GM21381 (cell line): ENCODE data around the gene NR3C2.

ENCODE experiments used
- ATAC-seq: cut with Tn5 transposase; IDR thresholded peaks from one replicate; pipeline ENCODE4 v1.9.1; 2021; ENCODE audit warnings: mild to moderate bottlenecking, moderate library complexity; ENCODE audit not compliant: unreplicated experiment

NR3C2 gene

DNA sequence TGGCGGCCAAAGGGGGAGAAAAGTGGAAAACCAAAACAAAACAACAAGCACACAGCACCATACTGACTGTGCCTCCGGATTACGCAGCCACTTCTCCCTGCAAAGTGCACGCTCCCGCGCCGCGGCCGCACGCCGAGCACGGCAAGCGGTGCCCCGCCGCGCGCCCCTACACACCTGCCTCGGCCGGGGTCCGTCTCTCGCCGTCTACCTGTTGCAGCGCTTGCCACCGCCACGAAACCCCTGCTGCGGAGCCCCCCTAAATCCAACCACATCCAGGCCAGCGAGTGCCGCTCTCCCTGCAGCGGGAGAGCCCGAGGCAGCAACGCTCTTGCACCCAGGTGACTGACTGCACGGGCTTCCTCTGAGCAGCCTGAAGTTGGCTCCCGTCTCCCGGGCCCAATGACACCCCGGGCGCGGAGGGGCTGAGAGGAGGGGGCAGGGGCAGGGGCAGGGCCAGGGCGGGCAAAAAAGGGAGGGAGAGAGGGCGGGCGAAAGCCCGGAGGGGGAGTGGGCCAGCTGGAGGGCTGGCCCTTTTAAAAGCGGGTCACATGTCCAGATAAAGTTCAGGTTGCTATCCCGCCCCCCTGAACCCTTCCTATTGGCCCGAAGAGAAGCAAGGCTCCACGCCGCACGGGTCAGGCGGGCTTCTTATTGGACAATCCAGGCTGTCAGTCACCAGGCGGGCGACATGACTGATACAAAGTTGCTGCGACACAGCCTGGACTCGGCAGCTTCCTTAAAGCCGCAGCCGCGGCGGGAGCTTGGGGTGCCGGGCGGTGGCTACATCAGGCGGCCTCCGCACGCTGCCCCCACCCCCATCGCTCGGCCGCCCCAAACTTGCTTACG lies at the start of gene NR3C2:
Gene NR3C2, minus strand, starts transcription at position 429 of the 846 bp plus-strand sequence.
- peak; percentile 95 for ATAC-seq

DNA sequence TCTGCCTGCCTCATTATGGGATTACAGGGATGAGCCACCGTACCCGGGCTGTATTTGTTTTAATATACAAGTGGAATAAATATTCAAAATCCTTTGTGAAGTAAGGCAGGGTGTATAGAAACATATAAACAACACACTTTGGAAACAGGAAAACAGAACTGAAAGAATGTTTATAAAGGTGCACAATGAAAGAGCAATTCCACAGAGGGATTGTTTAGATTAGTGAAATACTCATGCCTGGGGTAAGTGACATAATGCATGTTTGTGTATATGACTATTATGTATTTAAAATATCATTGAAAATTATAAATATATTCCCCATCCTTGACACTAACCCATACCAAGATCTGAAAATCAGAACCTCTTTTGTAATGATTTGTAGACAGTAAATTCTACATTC lies 45.0 kb upstream of the NR3C2 start:
- ATAC-seq, result no peak

- no peak for ATAC-seq
Observed at GRCh38 chr4:148481636-148482035, 39.4 kb upstream of the NR3C2 start.

DNA sequence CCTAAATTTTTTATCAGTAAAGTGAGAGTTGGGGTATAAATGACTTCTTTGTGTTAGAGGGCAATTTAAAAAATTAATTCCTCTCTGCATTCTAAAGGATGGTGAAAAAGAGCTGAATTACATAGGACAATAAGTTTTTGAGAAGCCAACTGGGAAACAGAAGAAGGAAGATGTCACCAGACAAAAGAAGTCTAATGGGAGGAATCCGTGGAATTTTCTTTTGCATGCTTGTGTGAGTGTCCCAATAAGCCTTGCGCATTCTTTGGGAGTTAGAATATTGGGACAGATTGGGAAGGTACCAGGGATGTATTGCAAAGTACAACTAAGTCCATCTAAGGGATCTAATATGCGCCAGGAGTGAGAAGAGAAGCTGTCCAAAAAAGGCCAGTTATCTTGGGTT lies 35.1 kb upstream of the NR3C2 start:
- no peak for ATAC-seq

- no peak for ATAC-seq
Observed at GRCh38 chr4:148469938-148470337, 27.7 kb upstream of the NR3C2 start.

GRCh38 chr4:148454835-148455234 lies 12.6 kb upstream of the NR3C2 start:
- ATAC-seq, result no peak

DNA sequence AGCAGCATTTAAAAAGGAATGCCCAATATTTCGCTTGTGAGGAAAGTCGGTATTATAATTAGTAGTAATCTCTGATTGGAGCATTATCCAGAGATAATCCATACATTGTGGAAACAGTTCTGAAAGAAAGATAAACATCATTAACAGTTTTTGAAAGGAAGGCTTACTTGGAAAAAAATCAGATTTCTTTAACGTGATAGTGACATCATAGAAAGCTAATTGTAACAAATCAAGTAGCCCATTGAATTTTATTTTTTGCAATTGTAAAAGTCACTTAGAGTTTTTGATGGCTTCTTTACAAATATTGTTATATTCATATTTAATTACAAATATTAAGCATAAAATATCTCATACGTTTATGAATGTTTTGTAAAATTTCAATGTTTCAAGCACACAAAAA lies 11.6 kb upstream of the NR3C2 start:
- no peak for ATAC-seq

DNA sequence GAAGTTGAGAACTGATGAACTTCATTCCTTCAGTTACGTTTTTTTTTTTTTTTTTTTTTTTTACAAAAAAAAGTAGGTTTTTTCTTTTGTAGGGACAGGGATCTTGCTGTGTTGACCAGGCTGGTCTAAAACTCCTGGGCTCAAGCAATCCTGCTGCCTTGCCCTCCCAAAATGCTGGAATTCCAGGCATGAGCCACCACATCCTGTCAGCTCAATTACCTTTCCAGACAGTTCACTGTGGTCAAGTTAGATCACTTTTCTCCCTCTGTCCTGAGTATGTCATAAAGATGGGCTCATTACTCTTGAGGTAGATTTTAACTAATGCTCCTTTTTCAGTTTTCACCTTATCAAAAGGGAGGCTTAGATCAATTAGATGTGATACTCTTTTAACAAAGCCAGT lies 10.8 kb upstream of the NR3C2 start:
- ATAC-seq, result no peak

GRCh38 chr4:148449921-148450320 lies 7.7 kb upstream of the NR3C2 start:
- ATAC-seq, result no peak

GRCh38 chr4:148448141-148448540 lies 5.9 kb upstream of the NR3C2 start:
- no peak for ATAC-seq

DNA sequence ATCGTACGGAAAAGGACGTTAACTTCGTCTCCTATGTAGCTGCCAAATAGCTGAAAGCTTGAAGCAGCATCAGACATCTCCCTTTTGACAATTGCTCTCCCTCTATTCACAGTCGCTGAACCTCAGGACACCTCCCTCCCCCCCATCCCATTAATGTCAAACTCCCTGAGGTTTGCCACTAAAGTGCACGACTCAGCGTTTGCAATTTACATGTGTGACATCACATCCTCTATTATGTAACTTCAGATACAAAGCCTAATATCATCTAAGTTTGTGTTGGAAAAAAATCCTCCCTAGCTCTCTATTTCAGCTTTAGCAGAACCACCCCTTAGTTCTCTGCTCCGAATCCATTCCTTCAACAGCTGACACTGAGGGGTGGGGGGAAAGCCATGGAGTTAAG lies 5.5 kb upstream of the NR3C2 start:
- no peak for ATAC-seq

DNA sequence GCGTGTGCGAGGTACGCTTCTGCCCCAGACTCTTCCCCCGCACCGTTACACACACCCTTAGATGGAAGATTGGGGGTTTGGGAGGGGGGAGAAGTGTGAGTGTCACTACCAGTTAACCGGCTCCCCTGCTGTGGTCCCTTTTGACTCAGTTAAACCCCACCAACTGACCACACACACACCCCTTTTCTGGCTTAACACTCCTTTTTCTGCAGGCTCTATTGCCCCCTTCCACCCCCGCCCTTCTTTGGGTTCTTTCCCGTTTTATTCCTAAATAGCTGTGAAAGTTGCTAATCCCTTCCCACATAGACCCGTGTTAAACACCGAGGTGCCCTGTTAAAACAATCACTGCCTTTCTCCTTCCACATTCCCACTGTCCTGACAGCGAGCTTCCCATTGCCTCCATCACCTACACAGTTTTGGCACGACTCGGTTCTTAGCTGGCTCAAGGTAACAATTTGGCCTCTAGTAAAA lies 3.7 kb upstream of the NR3C2 start:
- no peak for ATAC-seq

- peak; percentile 20 for ATAC-seq
Observed at GRCh38 chr4:148445071-148445859, 3.1 kb upstream of the NR3C2 start.

- ATAC-seq, result no peak
Observed at GRCh38 chr4:148444296-148445070, 2.3 kb upstream of the NR3C2 start.

DNA sequence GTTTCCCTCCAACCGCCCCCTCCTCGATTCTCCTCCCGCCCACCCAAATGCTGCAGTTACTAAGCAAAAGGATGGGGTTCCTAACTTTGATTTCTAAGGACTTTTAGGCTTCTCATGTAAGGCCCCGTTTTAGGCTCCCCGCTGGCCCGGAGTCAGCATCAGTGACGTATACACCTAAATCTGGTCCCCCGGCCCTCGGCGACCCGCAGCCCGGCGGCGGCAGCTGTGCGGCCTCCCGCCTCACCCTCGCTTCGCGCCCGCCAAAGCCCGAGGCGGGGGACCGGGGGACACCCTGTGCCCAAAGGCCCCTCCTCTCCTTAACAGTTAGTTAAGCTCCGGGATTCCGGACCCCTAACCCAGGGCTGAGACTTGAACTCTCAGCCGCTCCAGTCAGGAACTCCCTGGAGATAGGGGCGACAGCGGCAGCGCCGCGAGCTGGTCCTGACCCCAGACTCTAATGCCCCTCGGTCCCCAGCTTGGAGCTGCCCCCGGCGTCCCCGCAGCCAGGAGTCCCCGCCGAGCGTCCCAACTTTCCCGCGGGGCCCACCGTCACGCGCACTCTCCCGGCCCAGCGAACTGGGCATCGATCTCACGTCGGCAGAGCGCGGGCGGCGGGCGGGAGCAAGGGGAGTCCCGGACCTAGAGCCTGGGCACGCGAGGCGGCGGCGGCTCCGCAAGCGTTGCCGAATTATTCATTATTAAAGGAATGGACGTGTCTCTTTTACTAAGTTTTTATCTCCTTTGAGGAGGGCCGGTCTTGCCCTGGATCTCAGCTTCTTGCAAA lies 1.5 kb upstream of the NR3C2 start:
- ATAC-seq, result no peak

- ATAC-seq, result no peak
Observed at GRCh38 chr4:148442832-148443511, 758 bp upstream of the NR3C2 start.

- no peak for ATAC-seq
Observed at GRCh38 chr4:148441624-148441985, 609 bp downstream of the NR3C2 start.

GRCh38 chr4:148438047-148438446 lies 4.2 kb downstream of the NR3C2 start:
- no peak for ATAC-seq

GRCh38 chr4:148437439-148437838 lies 4.8 kb downstream of the NR3C2 start:
- ATAC-seq, result no peak

- no peak for ATAC-seq
Observed at GRCh38 chr4:148436512-148436911, 5.7 kb downstream of the NR3C2 start.
